HCT116 (cell line): Measurements from ENCODE around the gene PTTG1IP. TPM values are rescaled to one million over a fixed set of nuclear protein-coding genes. Genes with fewer than 3 reads are reported as not detected.

ENCODE experiments used
- ATAC-seq: fragments of 200-7000 bp; cut with Tn5 transposase; 2 replicates; pipeline ENCODE4 v1.9.1; 2020; ENCODE audit warnings: mild to moderate bottlenecking, moderate library complexity
- BruUV-seq: library from RNA; stranded (reverse); fragments of 400-500 nt; replicated peaks from 2 replicates; lab custom pipeline; 2021; lab: Mats Ljungman, UMichigan
- CTCF ChIA-PET: fragments of 300-600 bp; sonication (Branson Sonifier 250); formaldehyde crosslinking; loops from one replicate; lab custom pipeline; 2021; ENCODE audit warnings: antibody characterized with exemption; lab: Charles Lee
- POLR2A ChIA-PET: fragments of 300-600, 350-600 bp; sonication (Branson Sonifier 250); formaldehyde crosslinking; loops from one replicate; lab custom pipeline; 2021; ENCODE audit warnings: antibody characterized with exemption; lab: Charles Lee
- RAD21 ChIA-PET, 2 experiments: fragments of 300-600 bp; sonication (Branson Sonifier 250); formaldehyde crosslinking; loops; one replicate each; lab custom pipeline; 2023; ENCODE audit warnings: low total read pairs in 2 of 2; ENCODE audit not compliant: uncharacterized antibody in 2 of 2, unreplicated experiment in 2 of 2, low non-redundant PET in 1 of 2; lab: Charles Lee
- DNase-seq: peaks from one replicate; pipeline ENCODE4 v3.0.0-alpha.2; 2010; ENCODE audit warnings: low read depth, low spot score
- H2AFZ ChIP-seq: fragments of 200-600 bp; shearing (Covaris generic), sonication (generic); 2 replicates; pipeline ENCODE4 v1.6.1; 2017; ENCODE audit warnings: low read depth, mixed run types, mixed read lengths, antibody characterized with exemption, low read length; ENCODE audit not compliant: poor library complexity, severe bottlenecking
- H3K27ac ChIP-seq: 2 replicates; pipeline ENCODE4 v1.5.1; 2012; ENCODE audit warnings: low read depth, low read length
- H3K27me3 ChIP-seq: fragments of 200-600 bp; sonication (generic); 2 replicates; pipeline ENCODE4 v1.6.1; 2016; ENCODE audit warnings: mixed run types, low read length, mixed read lengths; ENCODE audit not compliant: insufficient read depth
- H3K36me3 ChIP-seq, 2 experiments: fragments of 200-500 bp in 1 of 2; fragments of 200-600 bp in 1 of 2; sonication (Bioruptor generic) in 1 of 2; sonication (generic) in 1 of 2; 2 replicates each; pipeline versions ENCODE4 v1.5.1 to v1.6.1; 2014 to 2016; ENCODE audit warnings: low read length in 2 of 2, inconsistent platforms in 1 of 2, mixed read lengths in 1 of 2, mixed run types in 1 of 2; ENCODE audit not compliant: insufficient read depth in 2 of 2, control insufficient read depth in 1 of 2
- H3K4me1 ChIP-seq, 2 experiments: fragments of 200-600 bp in 1 of 2; sonication (generic) in 1 of 2; 2 replicates each; pipeline versions ENCODE4 v1.5.1 to v1.6.1; 2012 to 2017; ENCODE audit warnings: low read length in 2 of 2, inconsistent platforms in 1 of 2, mild to moderate bottlenecking in 1 of 2, mixed read lengths in 1 of 2, mixed run types in 1 of 2, moderate library complexity in 1 of 2; ENCODE audit not compliant: insufficient read depth in 2 of 2, control insufficient read depth in 1 of 2
- H3K4me2 ChIP-seq: fragments of 200-600 bp; sonication (generic); 2 replicates; pipeline ENCODE4 v1.6.1; 2017; ENCODE audit warnings: mixed run types, low read length, mixed read lengths
- H3K4me3 ChIP-seq, 2 experiments: fragments of 200-600 bp in 1 of 2; sonication (generic) in 1 of 2; replicated peaks in 1 of 2; 2 replicates each; pipeline ENCODE4 v1.5.1; 2011 to 2016; ENCODE audit warnings: low read length in 2 of 2, control low read depth in 1 of 2, low read depth in 1 of 2, mild to moderate bottlenecking in 1 of 2, mixed read lengths in 1 of 2, mixed run types in 1 of 2
- H3K79me2 ChIP-seq: fragments of 200-600 bp; sonication (generic); 2 replicates; pipeline ENCODE4 v1.6.1; 2017; ENCODE audit warnings: mild to moderate bottlenecking, mixed run types, low read length, moderate library complexity, mixed read lengths; ENCODE audit not compliant: insufficient read depth
- H3K9ac ChIP-seq: fragments of 200-600 bp; sonication (generic); 2 replicates; pipeline ENCODE4 v1.6.1; 2016; ENCODE audit warnings: low read length, mixed read lengths
- H3K9me2 ChIP-seq: fragments of 200-600 bp; sonication (generic), shearing (Covaris generic); 2 replicates; pipeline ENCODE4 v1.6.1; 2017; ENCODE audit warnings: mixed run types, mild to moderate bottlenecking, moderate library complexity; ENCODE audit not compliant: insufficient read depth
- H3K9me3 ChIP-seq, 2 experiments: fragments of 200-500 bp in 1 of 2; fragments of 200-600 bp in 1 of 2; sonication (Bioruptor generic) in 1 of 2; sonication (generic) in 1 of 2; 2 replicates each; pipeline ENCODE4 v1.6.1; 2014 to 2017; ENCODE audit warnings: low read length in 2 of 2, mixed read lengths in 2 of 2, inconsistent platforms in 1 of 2, low read depth in 1 of 2, mild to moderate bottlenecking in 1 of 2, mixed run types in 1 of 2, moderate library complexity in 1 of 2; ENCODE audit not compliant: control insufficient read depth in 1 of 2, insufficient read depth in 1 of 2
- H4K20me1 ChIP-seq: fragments of 200-600 bp; sonication (generic), shearing (Covaris generic); 2 replicates; pipeline ENCODE4 v1.6.1; 2017; ENCODE audit warnings: mixed run types, mild to moderate bottlenecking, moderate library complexity; ENCODE audit not compliant: insufficient read depth
- CEBPB ChIP-seq: IDR thresholded peaks from 2 replicates; pipeline ENCODE4 v1.6.1; 2012; ENCODE audit warnings: low read depth
- EGR1 ChIP-seq: IDR thresholded peaks from 2 replicates; pipeline ENCODE4 v1.6.1; 2012; ENCODE audit warnings: low read depth
- ELF1 ChIP-seq: IDR thresholded peaks from 2 replicates; pipeline ENCODE4 v1.6.1; 2012; ENCODE audit warnings: low read depth, borderline replicate concordance
- EZH2 ChIP-seq: fragments of 200-600 bp; sonication (generic); IDR thresholded peaks from 2 replicates; pipeline ENCODE4 v1.6.1; 2017; ENCODE audit warnings: antibody characterized with exemption, mixed run types
- FOSL1 ChIP-seq: IDR thresholded peaks from 2 replicates; pipeline ENCODE4 v1.6.1; 2012; ENCODE audit warnings: low read depth
- POLR2A ChIP-seq: IDR thresholded peaks from 2 replicates; pipeline ENCODE4 v1.7.0; 2011; ENCODE audit warnings: borderline replicate concordance; ENCODE audit not compliant: insufficient read depth, insufficient read length; ENCODE audit errors: extremely low read depth
- POLR2AphosphoS5 ChIP-seq: IDR thresholded peaks from 2 replicates; pipeline ENCODE4 v1.6.1; 2011; ENCODE audit warnings: mild to moderate bottlenecking, low read depth, low read length, moderate library complexity
- RAD21 ChIP-seq: IDR thresholded peaks from 2 replicates; pipeline ENCODE4 v1.6.1; 2012; ENCODE audit warnings: low read depth, mild to moderate bottlenecking
- SP1 ChIP-seq: IDR thresholded peaks from 2 replicates; pipeline ENCODE4 v1.6.1; 2012; ENCODE audit warnings: low read depth
- SRF ChIP-seq: IDR thresholded peaks from 2 replicates; pipeline ENCODE4 v1.6.1; 2012; ENCODE audit warnings: low read depth
- TCF7L2 ChIP-seq: IDR thresholded peaks from 2 replicates; pipeline ENCODE4 v1.7.0; 2011; ENCODE audit warnings: borderline replicate concordance, inconsistent platforms; ENCODE audit not compliant: insufficient read depth, insufficient read length; ENCODE audit errors: extremely low read depth
- YY1 ChIP-seq: IDR thresholded peaks from 2 replicates; pipeline ENCODE4 v1.6.1; 2011; ENCODE audit warnings: low read length, low read depth, moderate library complexity, mild to moderate bottlenecking; ENCODE audit not compliant: insufficient replicate concordance; ENCODE audit errors: extremely low read depth
- ZFX ChIP-seq: fragments of 450-650 bp; IDR thresholded peaks from 2 replicates; pipeline ENCODE4 v1.6.1; 2017
- ZNF274 ChIP-seq: fragments of 200-500 bp; sonication (Bioruptor generic); IDR thresholded peaks from 2 replicates; pipeline ENCODE4 v1.6.1; 2014; ENCODE audit warnings: mild to moderate bottlenecking, low read depth, low read length, inconsistent platforms
- intact Hi-C: fragments of 100-400 bp; cut with micrococcal nuclease; formaldehyde crosslinking; loops from 2 replicates; pipeline ENCODE4 v1.10.0; 2022
- total RNA-seq: library from RNA; stranded (reverse); gene quantifications from one replicate; pipeline ENCODE4 v1.2.1, GENCODE V29; 2021; ENCODE audit not compliant: unreplicated experiment
- TF ChIP-seq, protein P1 (sequence below): IDR thresholded peaks from 2 replicates; pipeline ENCODE4 v1.6.1; 2011; ENCODE audit warnings: mild to moderate bottlenecking, low read length, moderate library complexity; ENCODE audit not compliant: insufficient replicate concordance; ENCODE audit errors: extremely low read depth
- TF ChIP-seq, protein P2 (sequence below): IDR thresholded peaks from 2 replicates; pipeline ENCODE4 v1.6.1; 2012; ENCODE audit warnings: low read depth
- TF ChIP-seq, protein P3 (sequence below), 3 experiments: fragments of 200-600 bp in 1 of 3; sonication (generic) in 1 of 3; IDR thresholded peaks in 2 of 3; conservative IDR thresholded peaks in 1 of 3; 2 replicates each; pipeline ENCODE4 v1.5.1; 2012 to 2017; ENCODE audit warnings: low read depth in 2 of 3, low read length in 2 of 3, antibody characterized with exemption in 1 of 3, borderline replicate concordance in 1 of 3, control low read depth in 1 of 3, mild to moderate bottlenecking in 1 of 3, mixed read lengths in 1 of 3, mixed run types in 1 of 3, moderate library complexity in 1 of 3; ENCODE audit not compliant: insufficient read depth in 1 of 3

Gene PTTG1IP
- total RNA-seq, 1 experiment from 2014 or later: 83.4 TPM

DNA sequence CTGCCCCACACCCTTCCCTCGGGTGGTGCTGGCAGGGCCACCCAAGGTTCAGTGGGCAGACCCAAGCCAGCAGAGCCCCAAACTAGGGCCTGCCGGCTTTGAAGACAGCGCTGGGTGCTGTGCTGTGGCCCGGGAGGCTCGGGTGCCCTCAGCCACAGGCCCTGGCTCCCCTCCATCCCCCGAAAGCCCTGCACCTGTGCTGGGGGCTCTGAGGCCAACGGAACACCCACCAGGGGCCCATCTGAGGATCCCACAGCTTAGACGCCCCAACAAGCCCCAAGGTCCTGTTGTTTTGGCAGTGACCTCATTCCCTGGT is 38.6 kb upstream of the PTTG1IP start:
- H3K27ac ChIP-seq: no peak overlapping the region
- POLR2A ChIA-PET: no interaction called here
- no peaks in the 10 kb centered on the region for H4K20me1 ChIP-seq
- no peaks in the 10 kb centered on the region for H3K9me2 ChIP-seq
- no TSS peak for BruUV-seq
- H3K36me3 ChIP-seq: no peaks in the 10 kb centered on the region
- H3K9me3 ChIP-seq: no peaks in the 10 kb centered on the region
- TF ChIP-seq ELF1: no peak
- no peak for TF ChIP-seq YY1
- TF ChIP-seq EGR1: no peak
- no peak for TF ChIP-seq POLR2AphosphoS5
- no peak for TF ChIP-seq SRF
- no peak for TF ChIP-seq POLR2A
- TF ChIP-seq SP1: no peak
- no peak for TF ChIP-seq ZNF274
- no peak for TF ChIP-seq RAD21
- no peak for TF ChIP-seq TCF7L2
- TF ChIP-seq FOSL1: no peak
- no peak for TF ChIP-seq EZH2
- TF ChIP-seq, protein P1, sequence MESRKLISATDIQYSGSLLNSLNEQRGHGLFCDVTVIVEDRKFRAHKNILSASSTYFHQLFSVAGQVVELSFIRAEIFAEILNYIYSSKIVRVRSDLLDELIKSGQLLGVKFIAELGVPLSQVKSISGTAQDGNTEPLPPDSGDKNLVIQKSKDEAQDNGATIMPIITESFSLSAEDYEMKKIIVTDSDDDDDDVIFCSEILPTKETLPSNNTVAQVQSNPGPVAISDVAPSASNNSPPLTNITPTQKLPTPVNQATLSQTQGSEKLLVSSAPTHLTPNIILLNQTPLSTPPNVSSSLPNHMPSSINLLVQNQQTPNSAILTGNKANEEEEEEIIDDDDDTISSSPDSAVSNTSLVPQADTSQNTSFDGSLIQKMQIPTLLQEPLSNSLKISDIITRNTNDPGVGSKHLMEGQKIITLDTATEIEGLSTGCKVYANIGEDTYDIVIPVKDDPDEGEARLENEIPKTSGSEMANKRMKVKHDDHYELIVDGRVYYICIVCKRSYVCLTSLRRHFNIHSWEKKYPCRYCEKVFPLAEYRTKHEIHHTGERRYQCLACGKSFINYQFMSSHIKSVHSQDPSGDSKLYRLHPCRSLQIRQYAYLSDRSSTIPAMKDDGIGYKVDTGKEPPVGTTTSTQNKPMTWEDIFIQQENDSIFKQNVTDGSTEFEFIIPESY: no peak
- TF ChIP-seq CEBPB: no peak
- TF ChIP-seq, protein P2, sequence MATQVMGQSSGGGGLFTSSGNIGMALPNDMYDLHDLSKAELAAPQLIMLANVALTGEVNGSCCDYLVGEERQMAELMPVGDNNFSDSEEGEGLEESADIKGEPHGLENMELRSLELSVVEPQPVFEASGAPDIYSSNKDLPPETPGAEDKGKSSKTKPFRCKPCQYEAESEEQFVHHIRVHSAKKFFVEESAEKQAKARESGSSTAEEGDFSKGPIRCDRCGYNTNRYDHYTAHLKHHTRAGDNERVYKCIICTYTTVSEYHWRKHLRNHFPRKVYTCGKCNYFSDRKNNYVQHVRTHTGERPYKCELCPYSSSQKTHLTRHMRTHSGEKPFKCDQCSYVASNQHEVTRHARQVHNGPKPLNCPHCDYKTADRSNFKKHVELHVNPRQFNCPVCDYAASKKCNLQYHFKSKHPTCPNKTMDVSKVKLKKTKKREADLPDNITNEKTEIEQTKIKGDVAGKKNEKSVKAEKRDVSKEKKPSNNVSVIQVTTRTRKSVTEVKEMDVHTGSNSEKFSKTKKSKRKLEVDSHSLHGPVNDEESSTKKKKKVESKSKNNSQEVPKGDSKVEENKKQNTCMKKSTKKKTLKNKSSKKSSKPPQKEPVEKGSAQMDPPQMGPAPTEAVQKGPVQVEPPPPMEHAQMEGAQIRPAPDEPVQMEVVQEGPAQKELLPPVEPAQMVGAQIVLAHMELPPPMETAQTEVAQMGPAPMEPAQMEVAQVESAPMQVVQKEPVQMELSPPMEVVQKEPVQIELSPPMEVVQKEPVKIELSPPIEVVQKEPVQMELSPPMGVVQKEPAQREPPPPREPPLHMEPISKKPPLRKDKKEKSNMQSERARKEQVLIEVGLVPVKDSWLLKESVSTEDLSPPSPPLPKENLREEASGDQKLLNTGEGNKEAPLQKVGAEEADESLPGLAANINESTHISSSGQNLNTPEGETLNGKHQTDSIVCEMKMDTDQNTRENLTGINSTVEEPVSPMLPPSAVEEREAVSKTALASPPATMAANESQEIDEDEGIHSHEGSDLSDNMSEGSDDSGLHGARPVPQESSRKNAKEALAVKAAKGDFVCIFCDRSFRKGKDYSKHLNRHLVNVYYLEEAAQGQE: no peak
- TF ChIP-seq, protein P3, sequence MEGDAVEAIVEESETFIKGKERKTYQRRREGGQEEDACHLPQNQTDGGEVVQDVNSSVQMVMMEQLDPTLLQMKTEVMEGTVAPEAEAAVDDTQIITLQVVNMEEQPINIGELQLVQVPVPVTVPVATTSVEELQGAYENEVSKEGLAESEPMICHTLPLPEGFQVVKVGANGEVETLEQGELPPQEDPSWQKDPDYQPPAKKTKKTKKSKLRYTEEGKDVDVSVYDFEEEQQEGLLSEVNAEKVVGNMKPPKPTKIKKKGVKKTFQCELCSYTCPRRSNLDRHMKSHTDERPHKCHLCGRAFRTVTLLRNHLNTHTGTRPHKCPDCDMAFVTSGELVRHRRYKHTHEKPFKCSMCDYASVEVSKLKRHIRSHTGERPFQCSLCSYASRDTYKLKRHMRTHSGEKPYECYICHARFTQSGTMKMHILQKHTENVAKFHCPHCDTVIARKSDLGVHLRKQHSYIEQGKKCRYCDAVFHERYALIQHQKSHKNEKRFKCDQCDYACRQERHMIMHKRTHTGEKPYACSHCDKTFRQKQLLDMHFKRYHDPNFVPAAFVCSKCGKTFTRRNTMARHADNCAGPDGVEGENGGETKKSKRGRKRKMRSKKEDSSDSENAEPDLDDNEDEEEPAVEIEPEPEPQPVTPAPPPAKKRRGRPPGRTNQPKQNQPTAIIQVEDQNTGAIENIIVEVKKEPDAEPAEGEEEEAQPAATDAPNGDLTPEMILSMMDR (IDR thresholded peaks at IDR 0.05 in 2 of 3, conservative IDR thresholded peaks at IDR 0.05 in 1 of 3; ENCODE audit: borderline replicate concordance in 1 of 3, insufficient read depth in 1 of 3, low read depth in 2 of 3, low read length in 2 of 3): no peak
- no peak for TF ChIP-seq ZFX
- TF ChIP-seq, all 23 proteins: peak for 0
- intact Hi-C loops: no loop called here
- no peak overlapping the region for H2AFZ ChIP-seq
- RAD21 ChIA-PET: no interaction called here
- no peak overlapping the region for H3K4me3 ChIP-seq
- peaks cover 10 to 32% of the 10 kb centered on the region in 2 experiments; a peak in 3 of 4 replicates for H3K4me1 ChIP-seq
- H3K9ac ChIP-seq: no peak overlapping the region
- CTCF ChIA-PET: no interaction called here
- ATAC-seq (no peak), DNase-seq (no peak)
- H3K79me2 ChIP-seq: no peaks in the 10 kb centered on the region
- H3K4me2 ChIP-seq: no peak overlapping the region
- peaks cover 13% of the 10 kb centered on the region; the same call in 1 of the 2 replicates for H3K27me3 ChIP-seq
